HG02970 (cell line): ENCODE results near the gene DEFB108B.
"Not testable (repeated sequence)": the region's sequence is repeated elsewhere in the genome, so short reads cannot be mapped to it uniquely, and the experiment has no call there.

ENCODE experiments used
- ATAC-seq: cut with Tn5 transposase; IDR thresholded peaks from one replicate; pipeline ENCODE4 v1.9.1; 2021; ENCODE audit warnings: mild to moderate bottlenecking, moderate library complexity, moderate number of reproducible peaks; ENCODE audit not compliant: unreplicated experiment, low FRiP score

DEFB108B gene

GRCh38 chr11:71832811-71833210, at the start of gene DEFB108B:
Gene DEFB108B (plus strand): TSS chr11:71833200. CDS start chr11:71833200, 0 bp downstream.
- ATAC-seq = not testable (repeated sequence)

GRCh38 chr11:71786114-71786847, 46.7 kb upstream of the DEFB108B start:
- not testable (repeated sequence) for ATAC-seq

GRCh38 chr11:71786848-71787097, 46.2 kb upstream of the DEFB108B start:
- peak; percentile 98 for ATAC-seq

GRCh38 chr11:71787098-71787823, 45.7 kb upstream of the DEFB108B start:
- peak; percentile 95 for ATAC-seq

- not testable (repeated sequence) for ATAC-seq
These were observed 45.1 kb upstream of the DEFB108B start for GRCh38 chr11:71787824-71788454.

- ATAC-seq = not testable (repeated sequence)
These were observed 43.4 kb upstream of the DEFB108B start for GRCh38 chr11:71789444-71790196.

GRCh38 chr11:71791111-71791510, 41.9 kb upstream of the DEFB108B start:
- ATAC-seq = not testable (repeated sequence)

GRCh38 chr11:71792621-71793235, 40.3 kb upstream of the DEFB108B start:
- ATAC-seq = not testable (repeated sequence)

GRCh38 chr11:71794386-71795040, 38.5 kb upstream of the DEFB108B start:
- not testable (repeated sequence) for ATAC-seq

GRCh38 chr11:71795236-71795635, 37.8 kb upstream of the DEFB108B start:
- not testable (repeated sequence) for ATAC-seq

- ATAC-seq = not testable (repeated sequence)
These were observed 37.0 kb upstream of the DEFB108B start for GRCh38 chr11:71796016-71796415.

GRCh38 chr11:71796781-71797180, 36.2 kb upstream of the DEFB108B start:
- ATAC-seq = not testable (repeated sequence)

- ATAC-seq = not testable (repeated sequence)
These were observed 33.4 kb upstream of the DEFB108B start for GRCh38 chr11:71799556-71800128.

GRCh38 chr11:71800335-71800953, 32.6 kb upstream of the DEFB108B start:
- not testable (repeated sequence) for ATAC-seq

- ATAC-seq = not testable (repeated sequence)
These were observed 32.0 kb upstream of the DEFB108B start for GRCh38 chr11:71801026-71801425.

GRCh38 chr11:71802874-71803273, 30.1 kb upstream of the DEFB108B start:
- ATAC-seq = not testable (repeated sequence)

- ATAC-seq = not testable (repeated sequence)
These were observed 28.6 kb upstream of the DEFB108B start for GRCh38 chr11:71804158-71804947.

GRCh38 chr11:71812529-71812928, 20.5 kb upstream of the DEFB108B start:
- not testable (repeated sequence) for ATAC-seq
